GM23248 (cell line): ENCODE measurements around the gene EGFLAM. TPM values are rescaled to one million over a fixed set of nuclear protein-coding genes. Genes with fewer than 3 reads are reported as not detected.

ENCODE experiments used
- DNase-seq: peaks from one replicate; pipeline ENCODE4 v3.0.0-alpha.2; 2015
- H2AFZ ChIP-seq: fragments of 200-600 bp; sonication (generic); 2 replicates; pipeline ENCODE4 v1.6.1; 2016; ENCODE audit warnings: antibody characterized with exemption
- H3F3A ChIP-seq: fragments of 200-600 bp; sonication (generic); 2 replicates; pipeline ENCODE4 v1.6.1; 2016; ENCODE audit warnings: mild to moderate bottlenecking, antibody characterized with exemption, mixed run types; ENCODE audit not compliant: insufficient read depth
- H3K27ac ChIP-seq: fragments of 200-600 bp; sonication (generic); 2 replicates; pipeline ENCODE4 v1.5.1; 2016; ENCODE audit warnings: mild to moderate bottlenecking
- H3K27me3 ChIP-seq: fragments of 200-600 bp; sonication (generic); replicated peaks from 2 replicates; pipeline ENCODE4 v1.6.1; 2016; ENCODE audit warnings: mild to moderate bottlenecking; ENCODE audit not compliant: insufficient read depth
- H3K36me3 ChIP-seq: fragments of 200-600 bp; sonication (generic); 2 replicates; pipeline ENCODE4 v1.6.1; 2016; ENCODE audit warnings: low read depth, mild to moderate bottlenecking
- H3K4me1 ChIP-seq: fragments of 200-600 bp; sonication (generic); 2 replicates; pipeline ENCODE4 v1.6.1; 2016; ENCODE audit warnings: mild to moderate bottlenecking; ENCODE audit not compliant: insufficient read depth
- H3K4me2 ChIP-seq: fragments of 200-600 bp; sonication (generic); one replicate; pipeline ENCODE4 v1.6.1; 2016; ENCODE audit warnings: mild to moderate bottlenecking; ENCODE audit not compliant: unreplicated experiment
- H3K4me3 ChIP-seq: fragments of 200-600 bp; sonication (generic); 2 replicates; pipeline ENCODE4 v1.5.1; 2016; ENCODE audit warnings: mild to moderate bottlenecking
- H3K79me2 ChIP-seq: fragments of 200-600 bp; sonication (generic); 2 replicates; pipeline ENCODE4 v1.6.1; 2016; ENCODE audit warnings: mild to moderate bottlenecking; ENCODE audit not compliant: insufficient read depth
- H3K9ac ChIP-seq: fragments of 200-600 bp; sonication (generic); 2 replicates; pipeline ENCODE4 v1.6.1; 2016; ENCODE audit warnings: mild to moderate bottlenecking
- H3K9me2 ChIP-seq: fragments of 200-600 bp; sonication (generic); 2 replicates; pipeline ENCODE4 v1.6.1; 2016; ENCODE audit warnings: mixed run types, mild to moderate bottlenecking, moderate library complexity; ENCODE audit not compliant: insufficient read depth
- H3K9me3 ChIP-seq: fragments of 200-600 bp; sonication (generic); one replicate; pipeline ENCODE4 v1.6.1; 2017; ENCODE audit warnings: low read depth
- H4K20me1 ChIP-seq: fragments of 200-600 bp; sonication (generic); 2 replicates; pipeline ENCODE4 v1.6.0; 2016; ENCODE audit not compliant: insufficient read depth
- EZH2 ChIP-seq: fragments of 200-600 bp; sonication (generic); IDR thresholded peaks from 2 replicates; pipeline ENCODE4 v1.6.1; 2018; ENCODE audit warnings: antibody characterized with exemption, mild to moderate bottlenecking; ENCODE audit not compliant: insufficient read depth, poor library complexity, severe bottlenecking
- EZH2phosphoT487 ChIP-seq: fragments of 200-600 bp; sonication (generic); IDR thresholded peaks from 2 replicates; pipeline ENCODE4 v1.6.1; 2018; ENCODE audit warnings: antibody characterized with exemption, moderate library complexity, mild to moderate bottlenecking, low read depth; ENCODE audit not compliant: insufficient read depth
- WGBS, 2 experiments: methylation state at CpG; one replicate each; pipeline ENCODE4 v1.1.6; 2015 to 2017; ENCODE audit warnings: low lambda C conversion rate in 2 of 2, low coverage in 1 of 2; ENCODE audit errors: missing lambda C conversion rate in 2 of 2; 5-methylcytosine and 5-hydroxymethylcytosine counted together
- in situ Hi-C: fragments of 300-500 bp; cut with MboI; formaldehyde crosslinking; loops from 2 replicates; pipeline ENCODE4 v1.15.0; 2020
- polyA plus RNA-seq: library from polyadenylated mRNA; unstranded; fragments of >200 nt; fragmentation: Nextera tagmentation; extraction: Ambion mirVana; gene quantifications from 2 replicates; pipeline ENCODE4 v1.2.1, GENCODE V29; 2016
- total RNA-seq: library from RNA; depleted of rRNA; stranded (reverse); fragments of >200 nt; shearing (Covaris generic); gene quantifications from 2 replicates; pipeline ENCODE4 v1.2.3, GENCODE V29; 2014

EGFLAM gene
- total and polyA plus RNA-seq, 2 experiments from 2014 or later = not detected

GRCh38 chr5:38305148-38305547 is 46.8 kb downstream of the EGFLAM start:
- in situ Hi-C loops = no loop called here
- Histone ChIP-seq H3K27me3 (no peaks in the 10 kb centered on the region; the same call in 1 of the 2 replicates), H3K9ac (no peak overlapping the region), H3K27ac (no peak overlapping the region), H2AFZ (no peak overlapping the region), H3K4me2 (no peak overlapping the region), H3K79me2 (no peaks in the 10 kb centered on the region), H3K9me3 (no peaks in the 10 kb centered on the region), H3K4me1 (no peaks in the 10 kb centered on the region), H3K36me3 (no peaks in the 10 kb centered on the region), H4K20me1 (no peaks in the 10 kb centered on the region), H3K9me2 (no peaks in the 10 kb centered on the region), H3K4me3 (no peak overlapping the region), H3F3A (no peaks in the 10 kb centered on the region)
- no peak for TF ChIP-seq EZH2
- no peak for TF ChIP-seq EZH2phosphoT487
- WGBS, 2 experiments = 30 to 47% methylated on average over 2 of the region's 2 CpGs
- no peak for DNase-seq

GRCh38 chr5:38307845-38308244 is 49.5 kb downstream of the EGFLAM start:
- H3K27ac ChIP-seq = no peak overlapping the region
- H3K4me2 ChIP-seq = no peak overlapping the region
- H3K9ac ChIP-seq = no peak overlapping the region
- no peaks in the 10 kb centered on the region for H3K79me2 ChIP-seq
- H4K20me1 ChIP-seq = no peaks in the 10 kb centered on the region
- no peak overlapping the region for H3K4me3 ChIP-seq
- DNase-seq = no peak
- no peaks in the 10 kb centered on the region for H3K4me1 ChIP-seq
- WGBS, 2 experiments = 14 to 27% methylated on average over 1 of the region's 1 CpG
- no peaks in the 10 kb centered on the region for H3K36me3 ChIP-seq
- H2AFZ ChIP-seq = no peak overlapping the region
- in situ Hi-C loops = no loop called here
- no peaks in the 10 kb centered on the region; the same call in 1 of the 2 replicates for H3K27me3 ChIP-seq
- no peak for TF ChIP-seq EZH2phosphoT487
- no peak for TF ChIP-seq EZH2
- H3F3A ChIP-seq = no peaks in the 10 kb centered on the region
- H3K9me3 ChIP-seq = no peaks in the 10 kb centered on the region
- H3K9me2 ChIP-seq = no peaks in the 10 kb centered on the region

- H3K4me3 ChIP-seq = no peak overlapping the region
- H2AFZ ChIP-seq = no peak overlapping the region
- no peaks in the 10 kb centered on the region for H3K9me2 ChIP-seq
- no peaks in the 10 kb centered on the region for H3F3A ChIP-seq
- H3K27me3 ChIP-seq = peaks cover 9% of the 10 kb centered on the region
- no peaks in the 10 kb centered on the region for H3K79me2 ChIP-seq
- no peaks in the 10 kb centered on the region for H4K20me1 ChIP-seq
- no peaks in the 10 kb centered on the region for H3K9me3 ChIP-seq
- in situ Hi-C loops = no loop called here
- H3K4me2 ChIP-seq = no peak overlapping the region
- TF ChIP-seq EZH2 = no peak
- TF ChIP-seq EZH2phosphoT487 = no peak
- 2 to 5% methylated on average over 6 of the region's 6 CpGs for WGBS, 2 experiments
- peak; percentile 61 for DNase-seq
- H3K36me3 ChIP-seq = no peaks in the 10 kb centered on the region
- H3K4me1 ChIP-seq = no peaks in the 10 kb centered on the region
- H3K27ac ChIP-seq = no peak overlapping the region
- H3K9ac ChIP-seq = no peak overlapping the region
Observed at GRCh38 chr5:38316544-38317224, 58.3 kb downstream of the EGFLAM start.

- Histone ChIP-seq H4K20me1 (no peaks in the 10 kb centered on the region), H3K4me3 (no peak overlapping the region), H3K36me3 (no peaks in the 10 kb centered on the region), H3K27me3 (peaks cover 9% of the 10 kb centered on the region), H3K79me2 (no peaks in the 10 kb centered on the region), H3F3A (no peaks in the 10 kb centered on the region), H3K4me1 (no peaks in the 10 kb centered on the region), H3K9me2 (no peaks in the 10 kb centered on the region), H3K9me3 (no peaks in the 10 kb centered on the region), H3K4me2 (no peak overlapping the region), H3K9ac (no peak overlapping the region), H3K27ac (no peak overlapping the region), H2AFZ (no peak overlapping the region)
- in situ Hi-C loops = no loop called here
- TF ChIP-seq EZH2 (no peak), EZH2phosphoT487 (no peak)
- WGBS, 2 experiments = 71 to 81% methylated on average over 3 of the region's 3 CpGs
- DNase-seq = no peak
Observed at GRCh38 chr5:38317868-38318267, 59.5 kb downstream of the EGFLAM start.
